WTC11 (cell line): ENCODE measurements around the gene MTUS2. TPM values are rescaled to one million over a fixed set of nuclear protein-coding genes. Genes with fewer than 3 reads are reported as not detected.

Experiments
- ATAC-seq: fragments of 200-7000 bp; cut with Tn5 transposase; 2 replicates; pipeline ENCODE4 v1.10.0; 2021; ENCODE audit warnings: mild to moderate bottlenecking, moderate library complexity
- CTCF ChIA-PET: fragments of 300-600 bp; sonication (Branson Sonifier 250); formaldehyde crosslinking; loops from one replicate; lab custom pipeline; 2021; ENCODE audit warnings: antibody characterized with exemption; lab: Charles Lee
- POLR2A ChIA-PET: fragments of 350-600 bp; sonication (Branson Sonifier 250); formaldehyde crosslinking; loops from one replicate; lab custom pipeline; 2021; ENCODE audit warnings: antibody characterized with exemption; lab: Charles Lee
- DNase-seq: peaks from one replicate; pipeline ENCODE4 v3.0.0; 2021; ENCODE audit warnings: low spot score
- H3K27ac Mint-ChIP-seq: 2 replicates; pipeline ENCODE4 v1.8.0; 2021; ENCODE audit warnings: mixed read lengths
- H3K27me3 Mint-ChIP-seq: 2 replicates; pipeline ENCODE4 v1.8.0; 2021; ENCODE audit warnings: low read depth, mild to moderate bottlenecking, moderate library complexity, mixed read lengths
- H3K36me3 Mint-ChIP-seq: 2 replicates; pipeline ENCODE4 v1.8.0; 2021; ENCODE audit warnings: mixed read lengths
- H3K4me1 Mint-ChIP-seq: 2 replicates; pipeline ENCODE4 v1.8.0; 2022; ENCODE audit warnings: mixed read lengths
- H3K4me3 Mint-ChIP-seq: 2 replicates; pipeline ENCODE4 v1.8.0; 2021; ENCODE audit warnings: mild to moderate bottlenecking, moderate library complexity, mixed read lengths
- H3K9me3 Mint-ChIP-seq: 2 replicates; pipeline ENCODE4 v1.8.0; 2021; ENCODE audit warnings: mixed read lengths
- AFF4 ChIP-seq: sonication (generic); formaldehyde crosslinking; IDR thresholded peaks from 2 replicates; pipeline ENCODE4 v1.8.1; 2023; ENCODE audit warnings: mild to moderate bottlenecking, missing genetic modification reagents, borderline replicate concordance
- AR ChIP-seq: fragments of 250-450 bp; sonication (Bioruptor Pico); IDR thresholded peaks from 2 replicates; pipeline ENCODE4 v1.9.0; 2021; ENCODE audit warnings: mild to moderate bottlenecking
- CBFB ChIP-seq: sonication (generic); formaldehyde crosslinking; IDR thresholded peaks from 2 replicates; pipeline ENCODE4 v1.8.1; 2022; ENCODE audit warnings: mild to moderate bottlenecking, low read depth, missing genetic modification reagents
- CREB1 ChIP-seq: sonication (generic); formaldehyde crosslinking; IDR thresholded peaks from 2 replicates; pipeline ENCODE4 v1.8.0; 2023; ENCODE audit warnings: mild to moderate bottlenecking, missing genetic modification reagents
- CREM ChIP-seq: sonication (generic); formaldehyde crosslinking; IDR thresholded peaks from 2 replicates; pipeline ENCODE4 v1.8.1; 2022; ENCODE audit warnings: mild to moderate bottlenecking, missing genetic modification reagents, moderate library complexity
- E2F1 ChIP-seq: sonication (generic); formaldehyde crosslinking; IDR thresholded peaks from 2 replicates; pipeline ENCODE4 v1.8.0; 2022; ENCODE audit warnings: mild to moderate bottlenecking, missing genetic modification reagents
- ERG ChIP-seq: fragments of 250-450 bp; sonication (Bioruptor Pico); IDR thresholded peaks from 2 replicates; pipeline ENCODE4 v1.8.0; 2021; ENCODE audit warnings: mild to moderate bottlenecking
- GRHL2 ChIP-seq: fragments of 250-450 bp; sonication (Bioruptor Pico); IDR thresholded peaks from 2 replicates; pipeline ENCODE4 v1.8.0; 2022; ENCODE audit warnings: mild to moderate bottlenecking, moderate library complexity; ENCODE audit not compliant: insufficient replicate concordance, severe bottlenecking
- IRF2 ChIP-seq: sonication (generic); formaldehyde crosslinking; IDR thresholded peaks from 2 replicates; pipeline ENCODE4 v1.8.0; 2022; ENCODE audit warnings: low read depth, missing genetic modification reagents, borderline replicate concordance
- MYBL2 ChIP-seq: sonication (generic); formaldehyde crosslinking; IDR thresholded peaks from 2 replicates; pipeline ENCODE4 v1.8.1; 2023; ENCODE audit warnings: mild to moderate bottlenecking, moderate library complexity, missing genetic modification reagents
- NFE2L1 ChIP-seq: sonication (generic); formaldehyde crosslinking; IDR thresholded peaks from 2 replicates; pipeline ENCODE4 v1.8.1; 2023; ENCODE audit warnings: missing genetic modification reagents
- PRRX2 ChIP-seq: fragments of 250-450 bp; sonication (Bioruptor Pico); IDR thresholded peaks from 2 replicates; pipeline ENCODE4 v1.8.0; 2021; ENCODE audit warnings: mild to moderate bottlenecking
- TCF7 ChIP-seq: sonication (generic); formaldehyde crosslinking; IDR thresholded peaks from 2 replicates; pipeline ENCODE4 v1.8.0; 2022; ENCODE audit warnings: mild to moderate bottlenecking, low read depth, missing genetic modification reagents, moderate library complexity
- TEAD4 ChIP-seq: sonication (generic); formaldehyde crosslinking; IDR thresholded peaks from 2 replicates; pipeline ENCODE4 v1.8.0; 2022; ENCODE audit warnings: mild to moderate bottlenecking, missing genetic modification reagents
- ZNF219 ChIP-seq: sonication (generic); formaldehyde crosslinking; IDR thresholded peaks from 2 replicates; pipeline ENCODE4 v1.8.0; 2023; ENCODE audit warnings: missing genetic modification reagents, mild to moderate bottlenecking, borderline replicate concordance
- ZNF416 ChIP-seq: fragments of 250-450 bp; sonication (Bioruptor Pico); IDR thresholded peaks from 2 replicates; pipeline ENCODE4 v1.9.0; 2021; ENCODE audit warnings: mild to moderate bottlenecking, inconsistent platforms
- ZNF425 ChIP-seq: fragments of 250-450 bp; sonication (Bioruptor Pico); conservative IDR thresholded peaks from 2 replicates; pipeline ENCODE4 v1.9.0; 2021; ENCODE audit warnings: mild to moderate bottlenecking
- total RNA-seq: library from RNA; stranded (reverse); gene quantifications from 3 replicates; pipeline ENCODE4 v1.2.3, GENCODE V29; 2021
- TF ChIP-seq, protein P1 (sequence below): sonication (generic); formaldehyde crosslinking; IDR thresholded peaks from 2 replicates; pipeline ENCODE4 v1.8.0; 2023; ENCODE audit warnings: missing genetic modification reagents
- TF ChIP-seq, protein P2 (sequence below): sonication (generic); formaldehyde crosslinking; IDR thresholded peaks from 2 replicates; pipeline ENCODE4 v1.8.1; 2022; ENCODE audit warnings: low read depth, missing genetic modification reagents, borderline replicate concordance

The MTUS2 gene
- total RNA-seq, 1 experiment from 2014 or later: 0.22 TPM

DNA sequence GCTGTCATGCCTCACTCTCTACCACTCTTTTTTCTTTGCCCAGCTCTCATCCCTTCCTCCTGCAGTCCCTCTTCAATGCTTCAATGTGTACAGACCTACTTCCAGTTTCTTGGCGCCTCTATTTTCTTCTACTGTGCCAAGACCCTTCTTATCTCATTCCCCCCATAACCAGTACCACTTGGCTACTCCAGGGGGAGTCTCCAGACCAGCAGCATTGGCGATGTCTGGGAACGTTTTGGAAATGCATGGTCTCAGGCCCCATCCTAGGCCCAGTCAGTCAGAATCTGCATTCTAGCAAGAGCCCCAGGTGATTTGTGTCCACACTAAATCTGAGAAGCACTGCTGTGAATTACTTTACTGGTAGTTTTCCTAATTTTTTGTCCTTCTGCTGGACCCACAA lies 577.1 kb downstream of the MTUS2 start (continued):
- TF ChIP-seq AFF4 (CRISPR knock-in tag) (no peak), IRF2 (no peak)
- TF ChIP-seq, all 79 proteins: peak for 0

- H3K27me3 Mint-ChIP-seq: no peaks in the 10 kb centered on the region
- H3K4me1 Mint-ChIP-seq: peaks cover 18% of the 10 kb centered on the region
- no peak for DNase-seq
- no peaks in the 10 kb centered on the region for H3K36me3 Mint-ChIP-seq
- TF ChIP-seq E2F1 (no peak), ZNF425 (CRISPR knock-in tag) (no peak), CREB1 (CRISPR knock-in tag) (no peak), NFE2L1 (CRISPR knock-in tag) (no peak), TEAD4 (no peak), ZNF416 (CRISPR knock-in tag) (no peak), CREM (CRISPR knock-in tag) (no peak)
- TF ChIP-seq, all 79 proteins: peak for 0
- H3K9me3 Mint-ChIP-seq: no peaks in the 10 kb centered on the region
- no peak for ATAC-seq
- CTCF ChIA-PET: no interaction called here
- H3K4me3 Mint-ChIP-seq: no peak overlapping the region
- POLR2A ChIA-PET: no interaction called here
- no peak overlapping the region for H3K27ac Mint-ChIP-seq
These were observed 582.1 kb downstream of the MTUS2 start for GRCh38 chr13:29402166-29402636.

DNA sequence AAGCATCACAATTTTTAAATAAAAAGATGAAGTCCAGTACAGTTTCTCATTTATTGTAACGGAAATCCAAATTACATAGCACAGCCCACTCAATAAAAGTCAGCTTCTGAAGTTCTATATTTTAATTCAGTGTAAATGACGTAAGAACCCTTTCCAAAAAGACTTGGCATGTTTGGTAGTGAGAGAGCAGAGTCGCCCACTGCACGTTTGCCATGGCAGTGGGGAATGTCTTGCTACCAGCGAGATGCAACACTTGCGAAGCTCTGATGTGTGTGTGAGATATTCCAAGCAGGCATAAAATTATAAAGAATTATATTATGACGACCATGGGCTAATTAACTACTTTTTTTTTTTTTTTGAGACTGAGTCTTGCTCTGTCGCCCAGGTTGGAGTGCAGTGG lies 585.3 kb downstream of the MTUS2 start:
- no peak overlapping the region for H3K27ac Mint-ChIP-seq
- POLR2A ChIA-PET: no interaction called here
- no peaks in the 10 kb centered on the region for H3K27me3 Mint-ChIP-seq
- DNase-seq: no peak
- H3K36me3 Mint-ChIP-seq: no peaks in the 10 kb centered on the region
- ATAC-seq: no peak
- CTCF ChIA-PET: interaction anchor here (1.4 kb wide), 1 partner anchor 43 kb away, joined by 3 read pairs; no protein-coding TSS in a partner anchor
- no peaks in the 10 kb centered on the region for H3K9me3 Mint-ChIP-seq
- peaks cover 10% of the 10 kb centered on the region for H3K4me1 Mint-ChIP-seq
- no peak overlapping the region for H3K4me3 Mint-ChIP-seq
- TF ChIP-seq TCF7 (CRISPR knock-in tag) (no peak), MYBL2 (CRISPR knock-in tag) (no peak), PRRX2 (no peak), ERG (CRISPR knock-in tag) (no peak), AR (CRISPR knock-in tag) (no peak), CBFB (CRISPR knock-in tag) (no peak), GRHL2 (CRISPR knock-in tag) (no peak), E2F1 (no peak), ZNF219 (CRISPR knock-in tag) (no peak)
- TF ChIP-seq, protein P1, sequence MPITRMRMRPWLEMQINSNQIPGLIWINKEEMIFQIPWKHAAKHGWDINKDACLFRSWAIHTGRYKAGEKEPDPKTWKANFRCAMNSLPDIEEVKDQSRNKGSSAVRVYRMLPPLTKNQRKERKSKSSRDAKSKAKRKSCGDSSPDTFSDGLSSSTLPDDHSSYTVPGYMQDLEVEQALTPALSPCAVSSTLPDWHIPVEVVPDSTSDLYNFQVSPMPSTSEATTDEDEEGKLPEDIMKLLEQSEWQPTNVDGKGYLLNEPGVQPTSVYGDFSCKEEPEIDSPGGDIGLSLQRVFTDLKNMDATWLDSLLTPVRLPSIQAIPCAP: no peak
- TF ChIP-seq, protein P2, sequence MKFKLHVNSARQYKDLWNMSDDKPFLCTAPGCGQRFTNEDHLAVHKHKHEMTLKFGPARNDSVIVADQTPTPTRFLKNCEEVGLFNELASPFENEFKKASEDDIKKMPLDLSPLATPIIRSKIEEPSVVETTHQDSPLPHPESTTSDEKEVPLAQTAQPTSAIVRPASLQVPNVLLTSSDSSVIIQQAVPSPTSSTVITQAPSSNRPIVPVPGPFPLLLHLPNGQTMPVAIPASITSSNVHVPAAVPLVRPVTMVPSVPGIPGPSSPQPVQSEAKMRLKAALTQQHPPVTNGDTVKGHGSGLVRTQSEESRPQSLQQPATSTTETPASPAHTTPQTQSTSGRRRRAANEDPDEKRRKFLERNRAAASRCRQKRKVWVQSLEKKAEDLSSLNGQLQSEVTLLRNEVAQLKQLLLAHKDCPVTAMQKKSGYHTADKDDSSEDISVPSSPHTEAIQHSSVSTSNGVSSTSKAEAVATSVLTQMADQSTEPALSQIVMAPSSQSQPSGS (CRISPR knock-in tag): no peak
